T-helper 9 cell (primary cell): ENCODE measurements around the gene HOXB8.

Experiments used
- DNase-seq: peaks from one replicate; pipeline ENCODE4 v3.0.0-alpha.2; 2020

The HOXB8 gene

DNA sequence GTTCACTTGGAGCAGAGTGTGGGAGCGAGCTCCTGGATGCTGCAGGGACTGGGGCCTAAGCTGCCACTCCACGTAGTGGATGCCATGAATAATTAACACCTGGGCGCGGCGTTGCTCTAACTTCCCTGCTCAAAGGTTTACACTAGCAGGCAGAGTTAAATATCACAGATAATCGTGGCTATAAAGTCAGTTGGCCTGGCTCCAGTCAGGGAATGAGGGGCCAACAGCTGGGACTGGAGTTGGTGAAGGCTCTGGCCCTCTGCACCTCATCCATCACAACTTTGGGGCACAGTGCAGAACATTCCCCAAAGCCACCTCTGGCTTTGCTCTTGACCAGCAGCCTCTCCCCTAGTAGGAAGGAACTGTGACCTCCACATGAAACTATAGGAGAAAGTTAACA is 47.9 kb downstream of the HOXB8 start:
- no peak for DNase-seq

DNA sequence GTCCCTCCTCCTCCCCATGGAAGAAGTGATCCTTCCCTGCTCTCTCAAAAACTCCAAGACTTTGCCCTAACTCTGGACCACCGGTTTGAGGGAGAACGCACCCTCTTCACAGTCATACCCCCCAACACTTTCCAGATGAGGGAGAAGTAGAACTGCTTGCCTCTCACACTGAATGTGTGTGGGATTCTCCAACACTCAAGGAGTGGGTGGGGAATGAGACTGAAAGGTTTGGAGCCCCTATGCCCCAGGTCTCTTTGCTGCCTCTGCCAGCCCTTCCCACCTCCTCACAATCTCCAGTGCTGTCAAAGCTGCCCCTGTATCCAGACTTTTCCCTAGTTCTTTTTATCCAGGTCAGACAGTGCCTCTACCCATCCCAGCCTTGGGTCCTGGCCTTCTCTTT is 48.4 kb downstream of the HOXB8 start:
- DNase-seq: no peak

DNA sequence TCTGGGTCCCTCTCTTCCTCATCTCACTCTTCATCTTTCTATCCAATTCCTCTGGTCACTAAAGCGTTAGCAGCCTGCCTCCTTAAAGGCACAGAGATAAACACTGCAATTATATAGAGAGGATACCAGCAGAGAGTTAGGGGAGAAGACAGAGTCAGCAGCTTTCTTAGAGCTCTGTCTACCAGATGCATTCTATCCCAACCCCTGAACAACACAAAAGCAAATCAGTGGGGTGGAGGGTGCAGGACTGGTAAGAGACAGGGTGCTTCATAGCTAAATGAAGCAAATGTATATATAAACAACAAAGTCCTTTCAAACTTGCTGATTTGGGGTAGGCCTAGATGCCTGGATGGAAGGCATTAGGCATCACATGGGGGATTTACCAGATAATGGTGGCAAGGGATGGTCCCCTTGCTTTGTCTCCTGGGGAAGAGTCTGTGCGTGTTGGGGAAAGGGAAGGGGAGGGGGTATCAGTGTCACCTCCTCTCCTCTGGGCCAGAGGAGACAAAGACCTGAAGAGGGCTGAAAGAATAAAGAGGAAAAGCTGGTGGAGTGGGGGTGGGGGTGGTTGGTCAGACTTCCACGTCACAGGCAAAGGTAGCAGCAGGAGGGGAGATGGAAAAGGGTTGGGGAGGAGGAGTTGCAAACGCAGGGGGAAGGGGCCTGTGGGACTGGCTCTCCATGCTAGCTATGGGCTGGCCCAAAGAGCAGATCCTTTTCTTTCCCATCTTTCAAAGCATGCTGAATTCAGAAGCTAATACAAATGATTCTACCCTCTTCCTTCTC is 49.0 kb downstream of the HOXB8 start:
- DNase-seq: no peak

DNA sequence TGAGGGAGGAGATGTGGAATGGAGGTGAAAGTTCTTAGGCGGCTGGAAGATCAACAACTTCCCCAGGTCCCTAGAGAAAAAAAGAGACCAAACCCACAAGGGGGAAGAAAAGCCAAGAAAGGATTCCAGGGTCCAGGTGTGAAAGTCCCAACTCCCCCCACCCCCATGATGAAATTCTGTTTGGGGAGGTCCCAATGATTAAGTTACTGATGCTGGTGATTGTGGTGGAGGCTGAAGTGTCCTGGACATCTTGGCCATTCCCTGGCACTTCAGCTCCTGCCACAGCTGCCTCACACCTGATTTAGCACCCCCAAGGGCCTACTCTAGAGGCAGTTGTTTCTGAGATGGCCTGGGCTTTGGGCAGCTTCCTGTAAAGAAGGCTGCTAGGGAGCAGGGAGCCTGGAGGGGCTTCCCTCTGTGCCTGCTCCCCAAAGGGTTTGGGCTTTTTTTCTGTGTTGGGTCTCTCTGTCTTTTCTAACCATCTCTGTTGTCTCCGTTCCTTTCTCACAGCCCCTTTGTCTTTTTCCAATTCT is 50.0 kb downstream of the HOXB8 start:
- DNase-seq: no peak

DNA sequence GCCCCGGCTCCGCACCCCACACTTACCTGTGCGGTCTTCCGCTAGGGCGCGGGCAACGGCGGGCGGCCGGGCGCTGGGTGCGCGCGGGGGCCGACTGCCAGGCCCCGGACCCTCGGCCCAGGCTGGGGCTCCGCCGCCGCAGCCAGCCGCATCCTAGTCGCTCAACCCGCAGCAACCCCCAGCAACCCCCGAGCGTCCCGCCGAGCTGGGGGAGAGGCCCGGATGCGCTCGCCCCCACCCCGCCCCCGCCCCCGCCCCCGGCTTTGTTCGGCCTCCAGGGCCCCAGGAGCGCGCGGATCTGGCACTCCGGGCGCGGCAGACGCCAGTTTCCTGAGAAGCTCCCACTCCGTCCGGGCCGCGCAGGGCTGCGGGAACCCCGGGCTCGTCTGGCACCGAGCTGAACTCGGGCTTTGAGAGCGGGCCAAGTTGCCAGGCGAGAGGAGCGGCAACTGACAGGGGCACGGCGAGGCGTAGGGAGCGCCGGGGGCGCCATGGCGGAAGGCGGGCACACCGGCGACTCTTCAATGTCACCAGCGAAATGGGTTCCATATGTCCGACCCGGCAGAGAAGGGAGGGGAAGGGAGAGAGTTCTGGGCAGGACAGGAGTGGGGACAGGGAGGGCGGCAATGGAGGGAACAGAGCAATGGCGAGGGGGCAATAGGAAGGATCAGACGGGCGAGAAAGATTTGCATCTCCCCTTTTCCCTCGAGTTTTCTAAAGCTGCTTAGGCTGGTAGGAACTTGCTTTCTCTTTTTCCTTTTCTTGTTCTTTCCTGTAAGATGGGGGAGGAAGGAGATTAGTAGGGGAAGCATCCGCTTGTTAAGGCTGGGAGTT is 50.7 kb downstream of the HOXB8 start:
- DNase-seq: no peak

DNA sequence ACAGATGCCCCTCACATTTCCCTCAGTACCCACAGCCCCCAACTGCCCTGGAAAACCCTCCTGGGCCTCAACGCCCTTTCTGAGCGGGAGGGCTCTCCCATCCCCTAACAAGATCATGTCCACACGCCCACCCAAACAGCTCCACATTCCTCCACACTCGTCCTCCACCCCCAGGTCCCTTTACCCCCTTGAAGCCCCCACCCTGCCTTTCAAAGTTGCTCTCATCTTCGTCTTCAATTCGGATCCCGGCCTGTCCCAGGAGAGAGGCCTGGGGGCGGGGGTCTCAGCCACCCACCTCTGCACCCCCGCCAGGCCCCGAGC is 51.3 kb downstream of the HOXB8 start:
- DNase-seq: no peak

DNA sequence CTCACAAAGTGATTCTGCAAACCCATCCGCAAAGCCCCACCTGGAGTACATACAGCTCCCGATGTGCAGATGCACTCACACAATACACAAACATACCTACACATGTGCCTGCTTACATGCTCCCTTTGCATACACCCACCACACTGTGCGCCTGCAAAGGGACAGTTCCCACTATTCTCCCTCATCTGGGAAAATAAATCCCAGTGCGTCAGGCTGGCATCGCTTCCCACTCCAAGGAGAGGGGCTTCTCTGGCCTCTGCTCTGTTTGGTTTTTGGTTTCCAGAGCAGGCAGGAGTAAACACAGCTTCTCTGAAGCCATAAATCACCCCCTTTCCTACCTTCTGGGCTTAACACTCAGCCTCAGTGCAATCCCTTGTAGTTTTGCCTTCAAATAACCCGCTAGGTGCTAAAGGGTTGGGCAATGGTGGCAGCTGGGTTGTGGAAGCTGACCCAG is 51.7 kb downstream of the HOXB8 start:
- no peak for DNase-seq

DNA sequence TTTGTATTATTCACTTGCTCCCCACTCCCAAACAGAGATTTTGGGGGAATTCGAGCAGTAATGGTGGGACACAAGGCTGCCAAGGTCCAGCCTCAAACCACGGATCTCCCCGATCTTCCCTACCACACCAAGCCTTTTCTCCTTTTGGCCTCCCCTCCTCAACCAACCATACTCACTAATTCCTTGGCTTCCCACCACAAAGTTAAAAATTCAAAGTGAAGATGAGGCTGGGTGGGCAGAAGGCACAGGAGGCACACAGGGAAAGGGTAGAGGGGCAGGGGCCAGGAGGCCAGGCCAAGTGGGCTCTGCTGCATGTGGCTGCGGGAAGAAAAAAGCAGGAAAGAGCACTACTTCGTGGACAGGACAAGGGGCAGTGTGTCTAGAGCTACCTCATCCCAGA is 52.2 kb downstream of the HOXB8 start:
- no peak for DNase-seq
